HepG2 (cell line): Measurements from ENCODE around the gene SART1. TPM values are rescaled to one million over a fixed set of nuclear protein-coding genes. Genes with fewer than 3 reads are reported as not detected.

Source experiments
- AKAP8 ChIP-seq: sonication (generic); formaldehyde crosslinking; IDR thresholded peaks from 2 replicates; pipeline ENCODE4 v1.5.1; 2020; ENCODE audit warnings: mild to moderate bottlenecking, missing genetic modification reagents
- IRX3 ChIP-seq: sonication (generic); formaldehyde crosslinking; IDR thresholded peaks from 2 replicates; pipeline ENCODE4 v1.8.1; 2023; ENCODE audit warnings: mild to moderate bottlenecking, low read depth, missing genetic modification reagents, borderline replicate concordance
- KLF9 ChIP-seq: IDR thresholded peaks from 2 replicates; pipeline ENCODE4 v1.6.1; 2016; ENCODE audit warnings: low read depth
- MATR3 ChIP-seq: sonication (generic); formaldehyde crosslinking; IDR thresholded peaks from 2 replicates; pipeline ENCODE4 v1.4.0; 2020; ENCODE audit warnings: missing genetic modification reagents
- NFYB ChIP-seq: sonication (generic); formaldehyde crosslinking; IDR thresholded peaks from 2 replicates; pipeline ENCODE4 v1.4.0; 2020; ENCODE audit warnings: missing genetic modification reagents
- SNAPC4 ChIP-seq: sonication (generic); formaldehyde crosslinking; IDR thresholded peaks from 2 replicates; pipeline ENCODE4 v1.4.0; 2020; ENCODE audit warnings: mild to moderate bottlenecking, missing genetic modification reagents
- ZNF205 ChIP-seq: IDR thresholded peaks from 2 replicates; pipeline ENCODE4 v1.6.1; 2018; ENCODE audit warnings: missing biosample characterization, missing genetic modification reagents
- ZNF34 ChIP-seq: sonication (generic); formaldehyde crosslinking; IDR thresholded peaks from 2 replicates; pipeline ENCODE4 v1.4.0; 2020; ENCODE audit warnings: mild to moderate bottlenecking, missing genetic modification reagents, borderline replicate concordance
- ZNF496 ChIP-seq: sonication (generic); formaldehyde crosslinking; IDR thresholded peaks from 2 replicates; pipeline ENCODE4 v1.8.1; 2023; ENCODE audit warnings: mild to moderate bottlenecking, moderate library complexity, missing genetic modification reagents; ENCODE audit not compliant: insufficient replicate concordance
- ZNF549 ChIP-seq: sonication (generic); formaldehyde crosslinking; IDR thresholded peaks from 2 replicates; pipeline ENCODE4 v1.5.0; 2020; ENCODE audit warnings: missing genetic modification reagents
- ZNF615 ChIP-seq: sonication (generic); formaldehyde crosslinking; IDR thresholded peaks from 2 replicates; pipeline ENCODE4 v1.5.0; 2020; ENCODE audit warnings: mild to moderate bottlenecking, missing genetic modification reagents, borderline replicate concordance
- ZNF761 ChIP-seq: sonication (generic); formaldehyde crosslinking; conservative IDR thresholded peaks from 2 replicates; pipeline ENCODE4 v1.4.0; 2020; ENCODE audit warnings: mild to moderate bottlenecking, missing genetic modification reagents
- polyA plus RNA-seq, 8 experiments: library from polyadenylated mRNA; depleted of rRNA in 3 of 8; stranded (reverse) in 7 of 8; unstranded in 1 of 8; fragments of >200 nt; fragmentation: Illumina TruSeq in 4 of 8; extraction: Trizol in 4 of 8; gene quantifications; 2 replicates each; pipeline versions ENCODE4 v1.2.1 to v1.2.3, GENCODE V29; 2011 to 2016; ENCODE audit warnings: low read depth in 4 of 8, missing spikeins in 1 of 8, mixed read lengths in 1 of 8; ENCODE audit not compliant: insufficient read depth in 1 of 8
- total RNA-seq, 5 experiments: library from RNA; depleted of rRNA; stranded (reverse); fragments of >200 nt; fragmentation: Illumina TruSeq; extraction: Trizol; gene quantifications; 2 replicates each; pipeline ENCODE4 v1.2.3, GENCODE V29; 2016; ENCODE audit warnings: low read depth in 1 of 5
- TF ChIP-seq, protein P1 (sequence below): sonication (generic); formaldehyde crosslinking; IDR thresholded peaks from one replicate; pipeline ENCODE4 v1.5.1; 2020; ENCODE audit warnings: mild to moderate bottlenecking, missing genetic modification reagents; ENCODE audit errors: not compliant biosample characterization
- TF ChIP-seq, protein P2 (sequence below): sonication (generic); formaldehyde crosslinking; IDR thresholded peaks from 2 replicates; pipeline ENCODE4 v1.4.0; 2020; ENCODE audit warnings: mild to moderate bottlenecking, missing genetic modification reagents
- TF ChIP-seq, protein P3 (sequence below): sonication (generic); formaldehyde crosslinking; conservative IDR thresholded peaks from 2 replicates; pipeline ENCODE4 v1.4.0; 2020; ENCODE audit warnings: missing genetic modification reagents

Gene SART1
- total and polyA plus RNA-seq, 2 of the 13 experiments (the other 11 are each of a cell fraction or from before 2014, with no cell fraction given) = 11.3 to 22.5 TPM

DNA sequence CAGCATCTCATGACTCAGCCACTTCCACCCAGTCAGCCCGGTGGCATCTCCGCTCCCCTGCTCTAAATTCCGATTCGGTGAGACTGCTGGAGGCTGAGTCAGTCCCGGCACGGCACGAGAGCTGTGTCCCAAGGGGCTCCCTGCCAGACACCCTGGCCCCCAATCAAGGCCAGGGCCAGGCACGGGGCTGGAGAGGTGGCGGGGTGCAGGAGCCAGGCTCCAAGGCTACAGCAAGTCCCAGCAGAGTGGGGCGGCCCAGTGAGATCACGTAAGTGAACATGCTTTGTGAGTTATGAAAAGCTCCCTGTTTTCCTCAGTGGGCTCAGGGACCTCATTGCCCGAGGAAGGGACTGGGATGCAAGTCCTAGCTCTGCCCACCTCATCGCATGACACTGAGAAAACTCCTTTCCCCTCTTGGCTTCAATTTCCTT lies 45.7 kb upstream of the SART1 start (continued):
- TF ChIP-seq, protein P1, sequence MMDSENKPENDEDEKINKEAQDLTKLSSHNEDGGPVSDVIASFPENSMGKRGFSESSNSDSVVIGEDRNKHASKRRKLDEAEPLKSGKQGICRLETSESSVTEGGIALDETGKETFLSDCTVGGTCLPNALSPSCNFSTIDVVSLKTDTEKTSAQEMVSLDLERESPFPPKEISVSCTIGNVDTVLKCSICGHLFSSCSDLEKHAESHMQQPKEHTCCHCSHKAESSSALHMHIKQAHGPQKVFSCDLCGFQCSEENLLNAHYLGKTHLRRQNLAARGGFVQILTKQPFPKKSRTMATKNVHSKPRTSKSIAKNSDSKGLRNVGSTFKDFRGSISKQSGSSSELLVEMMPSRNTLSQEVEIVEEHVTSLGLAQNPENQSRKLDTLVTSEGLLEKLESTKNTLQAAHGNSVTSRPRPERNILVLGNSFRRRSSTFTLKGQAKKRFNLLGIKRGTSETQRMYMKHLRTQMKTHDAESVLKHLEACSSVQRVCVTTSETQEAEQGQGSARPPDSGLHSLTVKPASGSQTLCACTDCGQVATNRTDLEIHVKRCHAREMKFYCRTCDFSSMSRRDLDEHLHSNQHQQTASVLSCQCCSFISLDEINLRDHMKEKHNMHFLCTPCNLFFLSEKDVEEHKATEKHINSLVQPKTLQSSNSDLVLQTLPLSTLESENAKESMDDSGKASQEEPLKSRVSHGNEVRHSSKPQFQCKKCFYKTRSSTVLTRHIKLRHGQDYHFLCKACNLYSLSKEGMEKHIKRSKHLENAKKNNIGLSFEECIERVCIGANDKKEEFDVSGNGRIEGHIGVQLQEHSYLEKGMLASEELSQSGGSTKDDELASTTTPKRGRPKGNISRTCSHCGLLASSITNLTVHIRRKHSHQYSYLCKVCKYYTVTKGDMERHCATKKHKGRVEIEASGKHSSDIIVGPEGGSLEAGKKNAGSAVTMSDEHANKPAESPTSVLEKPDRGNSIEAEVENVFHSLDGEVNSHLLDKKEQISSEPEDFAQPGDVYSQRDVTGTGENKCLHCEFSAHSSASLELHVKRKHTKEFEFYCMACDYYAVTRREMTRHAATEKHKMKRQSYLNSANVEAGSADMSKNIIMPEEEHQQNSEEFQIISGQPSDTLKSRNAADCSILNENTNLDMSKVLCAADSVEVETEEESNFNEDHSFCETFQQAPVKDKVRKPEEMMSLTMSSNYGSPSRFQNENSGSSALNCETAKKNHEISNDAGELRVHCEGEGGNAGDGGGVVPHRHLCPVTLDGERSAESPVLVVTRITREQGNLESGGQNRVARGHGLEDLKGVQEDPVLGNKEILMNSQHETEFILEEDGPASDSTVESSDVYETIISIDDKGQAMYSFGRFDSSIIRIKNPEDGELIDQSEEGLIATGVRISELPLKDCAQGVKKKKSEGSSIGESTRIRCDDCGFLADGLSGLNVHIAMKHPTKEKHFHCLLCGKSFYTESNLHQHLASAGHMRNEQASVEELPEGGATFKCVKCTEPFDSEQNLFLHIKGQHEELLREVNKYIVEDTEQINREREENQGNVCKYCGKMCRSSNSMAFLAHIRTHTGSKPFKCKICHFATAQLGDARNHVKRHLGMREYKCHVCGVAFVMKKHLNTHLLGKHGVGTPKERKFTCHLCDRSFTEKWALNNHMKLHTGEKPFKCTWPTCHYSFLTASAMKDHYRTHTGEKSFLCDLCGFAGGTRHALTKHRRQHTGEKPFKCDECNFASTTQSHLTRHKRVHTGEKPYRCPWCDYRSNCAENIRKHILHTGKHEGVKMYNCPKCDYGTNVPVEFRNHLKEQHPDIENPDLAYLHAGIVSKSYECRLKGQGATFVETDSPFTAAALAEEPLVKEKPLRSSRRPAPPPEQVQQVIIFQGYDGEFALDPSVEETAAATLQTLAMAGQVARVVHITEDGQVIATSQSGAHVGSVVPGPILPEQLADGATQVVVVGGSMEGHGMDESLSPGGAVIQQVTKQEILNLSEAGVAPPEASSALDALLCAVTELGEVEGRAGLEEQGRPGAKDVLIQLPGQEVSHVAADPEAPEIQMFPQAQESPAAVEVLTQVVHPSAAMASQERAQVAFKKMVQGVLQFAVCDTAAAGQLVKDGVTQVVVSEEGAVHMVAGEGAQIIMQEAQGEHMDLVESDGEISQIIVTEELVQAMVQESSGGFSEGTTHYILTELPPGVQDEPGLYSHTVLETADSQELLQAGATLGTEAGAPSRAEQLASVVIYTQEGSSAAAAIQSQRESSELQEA (CRISPR knock-in tag) = no peak
- no peak for TF ChIP-seq ZNF761
- TF ChIP-seq KLF9 (CRISPR knock-in tag) = no peak
- no peak for TF ChIP-seq ZNF615 (CRISPR knock-in tag)
- no peak for TF ChIP-seq SNAPC4 (CRISPR knock-in tag)
- no peak for TF ChIP-seq NFYB (CRISPR knock-in tag)
- TF ChIP-seq ZNF34 = no peak
- no peak for TF ChIP-seq IRX3 (CRISPR knock-in tag)
- no peak for TF ChIP-seq MATR3 (CRISPR knock-in tag)
- TF ChIP-seq, protein P2, sequence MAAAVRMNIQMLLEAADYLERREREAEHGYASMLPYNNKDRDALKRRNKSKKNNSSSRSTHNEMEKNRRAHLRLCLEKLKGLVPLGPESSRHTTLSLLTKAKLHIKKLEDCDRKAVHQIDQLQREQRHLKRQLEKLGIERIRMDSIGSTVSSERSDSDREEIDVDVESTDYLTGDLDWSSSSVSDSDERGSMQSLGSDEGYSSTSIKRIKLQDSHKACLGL (CRISPR knock-in tag) = 0 out of 2 replicates have a peak, but pooled peaks have one; percentile 4
- TF ChIP-seq ZNF205 (CRISPR knock-in tag) = no peak
- TF ChIP-seq ZNF549 = no peak
- peak; percentile 60 for TF ChIP-seq AKAP8 (CRISPR knock-in tag)
- TF ChIP-seq, protein P3, sequence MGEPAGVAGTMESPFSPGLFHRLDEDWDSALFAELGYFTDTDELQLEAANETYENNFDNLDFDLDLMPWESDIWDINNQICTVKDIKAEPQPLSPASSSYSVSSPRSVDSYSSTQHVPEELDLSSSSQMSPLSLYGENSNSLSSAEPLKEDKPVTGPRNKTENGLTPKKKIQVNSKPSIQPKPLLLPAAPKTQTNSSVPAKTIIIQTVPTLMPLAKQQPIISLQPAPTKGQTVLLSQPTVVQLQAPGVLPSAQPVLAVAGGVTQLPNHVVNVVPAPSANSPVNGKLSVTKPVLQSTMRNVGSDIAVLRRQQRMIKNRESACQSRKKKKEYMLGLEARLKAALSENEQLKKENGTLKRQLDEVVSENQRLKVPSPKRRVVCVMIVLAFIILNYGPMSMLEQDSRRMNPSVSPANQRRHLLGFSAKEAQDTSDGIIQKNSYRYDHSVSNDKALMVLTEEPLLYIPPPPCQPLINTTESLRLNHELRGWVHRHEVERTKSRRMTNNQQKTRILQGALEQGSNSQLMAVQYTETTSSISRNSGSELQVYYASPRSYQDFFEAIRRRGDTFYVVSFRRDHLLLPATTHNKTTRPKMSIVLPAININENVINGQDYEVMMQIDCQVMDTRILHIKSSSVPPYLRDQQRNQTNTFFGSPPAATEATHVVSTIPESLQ (CRISPR knock-in tag) = no peak
- no peak for TF ChIP-seq ZNF496 (CRISPR knock-in tag)
